NCI-H2227 (cell line): ENCODE data around the gene HES1.

Source experiments
- DNase-seq: peaks from one replicate; lab custom pipeline; 2025; ENCODE audit not compliant: unreplicated experiment; lab: John Stamatoyannopoulos, UW

HES1 gene

DNA sequence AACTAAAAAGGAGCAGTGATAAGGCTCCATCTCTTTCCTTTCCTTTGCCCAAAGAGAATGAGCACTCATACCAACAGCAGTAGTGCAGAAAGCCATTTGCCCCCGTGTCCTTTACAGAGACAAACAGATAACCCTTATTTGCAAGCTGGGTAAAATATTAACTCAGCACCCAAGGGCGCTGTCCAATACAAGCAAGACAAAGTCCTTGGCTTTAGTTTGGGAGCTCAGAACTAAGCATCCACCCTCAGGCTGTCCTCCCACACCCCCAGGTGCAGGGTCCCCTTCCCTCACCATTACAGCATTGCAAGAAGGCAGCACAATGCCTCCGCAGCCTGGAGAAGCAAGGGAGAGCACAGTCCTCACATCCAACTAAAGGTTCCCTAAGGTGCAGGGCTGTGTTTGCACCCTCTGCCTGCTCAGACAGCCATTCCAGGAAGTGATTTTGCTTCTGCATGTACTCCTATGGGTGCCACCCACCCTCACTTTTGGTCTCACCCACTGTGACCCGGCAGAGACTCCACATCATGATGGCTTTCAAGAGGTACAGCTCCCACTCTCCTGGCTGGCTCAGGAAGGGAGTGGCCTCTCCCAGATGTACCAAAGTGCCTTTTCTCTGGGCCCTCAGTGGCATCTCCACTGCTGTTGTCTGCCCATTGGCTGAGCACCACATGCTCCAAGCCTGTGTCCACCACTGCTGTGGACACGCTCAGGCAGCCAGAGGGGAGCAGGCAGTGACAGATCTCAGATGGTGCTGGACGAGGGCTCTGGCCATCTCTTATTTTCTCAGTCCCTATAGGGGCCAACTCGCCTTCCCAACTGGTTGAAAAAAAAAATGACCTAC is 34.1 kb upstream of the HES1 start:
- DNase-seq = no peak

DNA sequence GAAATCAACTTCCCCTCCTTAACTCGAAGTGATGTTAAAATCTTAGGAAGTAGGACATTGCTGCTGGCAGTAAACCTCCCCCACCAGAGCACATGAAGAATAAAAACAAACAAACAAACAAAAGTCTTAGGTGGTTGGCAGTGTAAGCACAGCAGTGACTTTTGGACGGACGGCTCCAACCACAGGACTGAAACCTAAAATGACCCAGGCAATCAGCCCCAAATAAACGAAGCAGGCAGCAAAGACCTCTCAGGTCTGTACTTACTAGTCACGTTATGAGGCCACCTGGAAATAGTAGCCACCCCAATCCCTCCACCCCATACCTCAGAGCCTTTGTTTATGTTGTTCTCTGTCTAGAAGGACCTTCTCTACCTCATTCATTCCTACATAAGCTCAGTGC is 33.5 kb upstream of the HES1 start:
- no peak for DNase-seq

DNA sequence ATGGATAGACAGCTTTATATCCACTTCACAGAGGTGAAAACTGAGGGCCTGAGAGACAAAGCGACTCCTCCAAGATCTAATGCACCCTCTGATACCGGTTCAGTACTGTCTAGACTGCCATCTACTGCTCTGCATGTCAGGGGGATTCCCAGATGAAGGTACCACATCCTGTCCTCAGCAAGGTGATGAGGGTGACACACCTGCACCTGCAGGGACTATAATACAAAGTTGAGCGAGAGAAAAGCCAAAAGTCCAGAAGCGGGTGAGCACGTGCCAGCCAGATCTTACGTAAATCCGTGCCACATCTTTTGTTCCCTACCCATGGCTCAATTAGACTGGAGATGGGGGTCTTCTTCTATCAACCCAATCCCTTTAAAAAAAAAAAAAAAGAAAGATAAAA is 32.4 kb upstream of the HES1 start:
- no peak for DNase-seq

DNA sequence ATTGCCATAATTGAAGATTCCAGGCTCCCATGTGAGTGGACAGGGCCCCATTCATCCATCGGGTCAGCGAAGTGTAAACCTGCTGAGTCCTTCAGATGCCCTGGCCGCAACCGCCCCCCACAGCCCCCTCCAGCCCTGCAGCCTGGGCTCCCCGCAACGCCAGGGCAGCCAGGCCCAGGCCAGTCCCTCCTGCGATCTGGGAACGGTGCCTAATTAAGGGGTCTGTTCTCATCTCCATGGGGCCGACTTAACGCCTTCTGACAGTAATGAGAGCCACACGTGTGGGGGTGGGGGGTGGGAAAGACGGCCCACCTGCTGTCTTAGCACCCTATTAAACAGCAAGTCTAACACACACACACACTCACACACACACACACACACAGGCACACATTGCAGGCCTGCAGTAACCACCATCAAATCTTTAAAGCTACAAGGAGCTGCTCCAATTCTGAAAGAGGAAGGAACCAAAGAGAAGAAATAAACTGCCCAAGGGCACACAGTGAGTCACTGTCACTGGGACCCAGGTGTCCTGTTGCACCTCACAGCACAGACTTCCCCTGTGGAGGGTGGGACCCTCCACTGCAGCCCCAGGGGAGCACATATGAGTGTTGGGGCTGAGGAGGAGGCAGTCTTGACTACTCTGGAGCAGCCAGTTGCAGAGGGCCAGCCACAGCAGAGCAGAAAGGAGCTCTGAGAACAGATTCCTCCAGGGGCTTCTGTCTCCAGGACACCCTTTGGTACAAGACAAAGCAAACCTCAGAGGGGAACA is 31.8 kb upstream of the HES1 start:
- DNase-seq = peak; percentile 37

DNA sequence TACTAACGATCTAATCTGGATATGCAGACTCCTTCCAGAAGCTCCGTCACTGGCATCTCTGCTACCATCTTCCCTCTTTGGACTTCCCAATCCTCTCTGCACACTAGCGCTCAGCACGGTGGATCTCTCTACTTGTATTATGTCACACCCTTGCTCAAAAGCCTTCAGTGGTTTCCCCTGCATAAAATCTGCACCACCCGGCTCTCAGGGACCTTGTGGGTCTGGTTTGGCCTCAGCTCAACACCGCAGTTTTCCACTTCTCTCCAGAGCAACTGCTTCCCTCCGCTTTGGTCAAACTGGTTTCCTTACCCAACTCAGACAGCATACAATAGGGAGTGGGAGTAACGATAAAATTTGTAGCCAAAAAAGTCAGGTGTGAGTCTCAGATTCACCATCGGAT is 30.7 kb upstream of the HES1 start:
- DNase-seq = no peak

DNA sequence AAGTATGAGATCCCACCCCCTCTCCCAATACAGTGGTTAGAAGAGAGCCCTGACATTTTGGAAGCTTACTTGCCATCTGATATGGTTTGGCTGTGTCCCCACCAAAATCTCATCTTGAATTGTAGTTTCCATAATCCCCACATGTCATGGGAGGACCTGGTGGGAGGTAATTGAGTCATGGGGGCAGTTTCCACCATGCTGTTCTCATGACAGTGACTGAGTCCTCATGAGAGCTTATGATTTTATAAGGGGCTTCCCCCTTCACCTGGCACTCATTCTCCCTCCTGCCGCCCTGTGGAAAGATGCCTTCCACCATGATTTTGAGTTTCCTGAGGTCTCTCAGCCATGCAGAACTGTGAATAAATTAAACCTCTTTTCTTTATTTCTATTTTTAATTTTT is 28.8 kb upstream of the HES1 start:
- DNase-seq = no peak

DNA sequence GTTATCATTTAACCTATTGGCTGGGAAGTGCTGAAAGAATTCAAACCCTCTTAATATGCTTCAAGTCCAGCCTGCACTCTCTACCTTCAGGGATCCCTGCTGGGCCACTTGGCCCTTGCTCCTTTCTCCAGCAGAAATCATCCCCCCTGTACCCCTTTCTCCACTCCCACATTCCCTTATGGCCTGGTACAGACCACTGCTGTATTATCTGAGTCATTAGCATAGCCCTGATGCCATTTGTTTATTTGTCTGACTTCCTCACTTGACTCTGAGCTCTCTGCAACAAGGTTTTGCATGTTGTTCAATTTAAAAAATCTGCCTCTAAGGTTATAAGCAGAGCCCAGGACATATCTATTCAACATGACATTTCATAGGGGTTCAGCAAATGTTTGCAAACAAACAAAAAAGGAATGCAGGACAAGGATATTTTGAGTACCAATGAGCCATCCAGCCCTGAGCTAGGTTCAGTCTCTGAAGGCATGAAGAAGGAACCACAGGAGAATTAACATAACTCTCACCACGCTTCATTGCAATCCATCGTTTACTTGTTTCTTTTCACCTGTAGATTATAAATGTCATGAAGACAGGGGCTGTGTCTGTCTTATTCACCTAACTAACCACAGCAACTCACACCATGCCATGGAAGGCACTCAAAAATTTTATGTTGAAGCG is 26.6 kb upstream of the HES1 start:
- no peak for DNase-seq

DNA sequence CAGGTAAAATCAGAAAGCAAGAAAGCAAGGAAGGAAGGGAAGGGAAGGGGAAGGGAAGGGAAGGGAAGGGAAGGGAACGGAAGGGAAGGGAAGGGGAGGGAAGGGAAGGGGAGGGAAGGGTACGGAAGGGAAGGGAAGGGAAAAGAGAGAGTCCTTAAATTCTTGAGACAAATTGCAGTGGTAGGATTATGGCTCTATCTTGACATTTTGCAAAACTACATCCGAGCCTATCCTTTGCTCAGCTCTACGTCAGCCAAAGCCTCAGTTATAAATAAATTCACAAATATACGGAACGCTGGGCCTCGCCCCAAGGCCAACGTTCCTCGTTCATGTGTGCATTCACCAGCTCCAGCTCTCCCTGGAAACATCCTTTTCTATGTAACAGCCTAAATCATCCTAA is 25.5 kb upstream of the HES1 start:
- no peak for DNase-seq

DNA sequence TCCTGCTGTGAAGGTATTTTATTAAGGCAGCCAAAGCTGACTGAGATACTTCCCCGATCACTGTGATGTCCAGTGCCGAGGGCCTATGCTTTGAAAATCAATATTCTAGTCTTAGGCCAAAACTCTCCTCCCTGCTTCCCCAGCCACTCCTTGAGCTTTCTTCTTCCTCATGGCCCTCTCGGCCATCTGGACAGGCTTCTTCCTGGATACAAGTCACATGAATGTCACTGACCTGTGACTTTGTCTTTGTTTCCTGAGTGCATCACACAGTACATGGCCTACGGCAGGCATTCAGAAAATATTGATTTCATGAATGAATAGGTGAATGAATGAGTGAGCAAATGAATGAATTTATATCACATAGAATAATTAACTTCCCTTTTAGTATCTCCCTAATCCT is 24.6 kb upstream of the HES1 start:
- DNase-seq = no peak

DNA sequence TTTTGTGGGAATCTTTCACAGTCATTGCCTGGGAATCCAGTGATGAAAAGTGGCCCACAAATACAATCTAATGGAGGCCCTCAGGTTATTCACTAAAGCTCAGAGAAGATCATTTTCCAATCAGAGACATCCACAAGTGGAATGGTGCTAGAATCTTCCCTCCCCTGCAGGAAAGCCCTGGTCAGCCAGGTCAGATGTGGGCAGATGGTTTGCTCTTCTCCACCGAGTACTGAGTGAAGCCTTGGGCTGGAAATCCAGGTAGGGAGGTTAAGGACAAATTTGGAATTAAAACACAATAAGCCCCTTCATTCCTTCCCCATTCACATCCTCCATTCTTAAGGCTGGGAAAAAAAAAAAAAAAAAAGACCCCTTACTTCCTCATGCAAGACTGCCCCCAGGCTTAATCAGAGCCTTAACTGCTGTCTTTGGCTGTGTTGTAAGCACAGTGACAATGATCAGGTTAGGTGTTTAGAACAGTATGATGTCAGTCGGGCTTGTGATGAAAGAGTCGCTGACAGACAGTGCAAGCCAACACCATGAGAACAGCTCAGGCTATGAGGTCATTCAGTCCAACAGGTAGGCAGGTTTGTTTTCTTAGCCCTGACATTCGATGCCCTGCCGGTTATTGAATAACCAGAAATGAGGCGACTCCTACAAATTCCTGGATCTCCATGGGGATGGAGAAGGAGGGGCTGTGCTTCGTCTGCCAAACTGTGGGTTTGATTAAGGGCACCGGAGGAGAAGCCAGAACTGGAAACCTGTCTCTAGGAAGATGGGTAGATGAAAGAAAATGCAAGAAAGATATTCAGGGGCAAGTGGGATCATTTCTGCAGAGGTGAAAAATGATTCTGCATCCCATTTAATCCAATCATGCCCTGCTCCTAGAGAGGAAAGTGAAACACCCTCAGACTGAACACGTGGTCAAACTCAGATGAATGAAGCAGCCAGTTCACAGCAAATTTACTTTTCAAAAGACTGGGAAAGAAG is 23.5 kb upstream of the HES1 start:
- DNase-seq = no peak

DNA sequence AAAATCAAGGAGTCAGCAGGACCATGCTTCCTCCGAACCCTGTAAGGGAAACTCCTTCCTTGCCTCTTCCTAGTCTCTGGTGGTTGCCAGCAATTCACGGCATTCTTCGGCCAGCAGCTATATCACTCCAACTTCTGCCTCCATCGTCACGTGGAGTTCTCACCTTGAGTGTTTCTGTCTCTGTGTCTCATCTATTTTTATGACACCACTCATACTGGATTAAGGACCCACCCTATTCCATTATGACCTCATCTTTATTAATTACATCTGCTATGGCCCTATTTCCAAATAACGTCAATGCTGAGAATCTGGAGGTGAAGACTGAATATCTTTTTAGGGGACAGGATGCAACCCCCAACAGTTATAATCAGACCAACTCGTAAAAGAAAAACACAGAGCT is 21.8 kb upstream of the HES1 start:
- DNase-seq = no peak

DNA sequence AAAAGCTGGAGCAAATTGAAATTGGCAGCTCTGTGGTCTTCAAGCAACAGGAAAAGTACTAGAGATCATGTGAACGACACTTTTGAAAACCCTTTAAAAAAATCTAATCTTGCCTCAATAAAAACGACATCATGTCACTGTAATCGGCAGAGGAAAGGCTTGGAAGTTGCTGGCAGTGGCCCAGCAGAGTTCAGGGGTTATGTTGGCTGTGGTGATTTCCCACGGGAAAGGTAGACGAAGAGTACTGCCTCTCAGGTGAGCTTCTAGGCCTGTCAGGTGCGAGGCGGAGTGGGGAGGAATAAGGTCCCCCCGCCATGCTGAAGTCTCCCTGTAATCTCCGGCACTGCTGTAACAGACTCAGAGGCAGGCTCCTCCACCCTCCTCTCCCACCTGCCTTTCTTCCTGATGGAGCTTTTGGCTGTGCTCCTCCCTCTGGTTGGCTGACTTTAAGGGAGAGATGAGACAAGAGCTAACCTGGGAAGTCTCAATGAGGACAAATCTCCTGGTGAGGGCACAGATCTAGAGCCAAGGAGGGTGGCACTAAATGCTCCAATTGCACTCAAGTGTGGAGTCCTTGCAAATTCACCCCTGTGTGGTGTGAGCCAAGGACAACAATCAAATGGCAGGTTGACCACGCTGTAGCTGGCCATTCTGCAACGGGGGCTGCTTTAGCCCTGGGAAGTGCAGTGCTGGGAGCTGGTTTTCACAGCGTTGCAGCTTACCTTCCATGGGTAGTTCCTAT is 18.7 kb upstream of the HES1 start:
- no peak for DNase-seq

DNA sequence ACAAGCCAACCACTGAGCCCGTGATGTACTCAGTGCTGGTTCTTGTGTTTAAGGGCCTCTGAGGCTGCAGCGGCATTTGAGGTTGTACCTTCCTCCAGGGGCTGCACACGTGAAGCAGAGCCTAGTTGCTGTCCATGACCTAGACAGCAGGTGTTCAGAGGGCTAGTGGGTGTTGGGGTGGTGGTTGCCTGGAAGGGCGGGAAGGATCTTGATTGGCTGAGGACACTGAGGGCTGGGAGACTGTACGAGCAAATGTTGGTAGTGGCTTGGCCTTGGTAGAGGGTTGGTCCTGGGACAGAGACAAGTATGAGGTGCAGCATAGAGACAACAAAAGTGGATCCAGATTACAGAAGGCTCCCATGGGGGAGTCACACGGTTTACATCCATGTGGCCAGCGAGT is 17.0 kb upstream of the HES1 start:
- no peak for DNase-seq

DNA sequence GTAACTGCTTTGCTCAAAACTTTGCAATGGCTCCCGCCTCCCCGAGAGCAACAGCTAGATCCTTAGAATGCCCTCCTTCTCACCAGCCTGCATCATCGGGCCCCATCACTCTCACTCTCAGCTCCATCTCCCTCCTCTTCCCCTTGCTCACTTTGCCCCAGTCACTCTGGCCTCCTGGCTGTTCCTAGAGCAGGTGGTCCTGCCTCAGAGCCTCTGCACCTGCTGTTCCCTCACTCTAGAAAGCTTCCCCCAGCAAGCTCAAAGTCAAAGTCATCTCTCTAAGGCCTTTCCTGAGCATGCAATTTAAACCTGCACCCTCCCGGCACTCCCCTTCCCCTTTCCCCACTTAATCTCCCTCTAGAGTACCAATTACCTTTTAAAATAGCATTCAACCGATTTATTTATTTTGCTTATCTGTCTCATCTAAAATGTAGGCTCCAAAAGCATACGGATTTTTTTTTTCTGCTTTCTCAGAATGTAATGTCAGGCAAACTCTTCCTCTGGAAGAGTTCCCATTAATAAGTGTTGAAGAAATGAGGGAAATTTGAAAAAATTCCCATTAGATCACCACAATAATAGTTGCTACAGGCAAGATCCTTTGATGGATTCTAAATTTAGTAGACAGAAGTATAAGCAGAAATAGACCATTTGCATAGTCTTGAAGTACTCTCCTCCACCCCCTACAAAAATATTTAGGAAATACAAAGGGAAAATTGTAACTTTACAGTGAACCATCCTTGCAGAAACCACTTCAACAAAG is 15.9 kb upstream of the HES1 start:
- DNase-seq = no peak

DNA sequence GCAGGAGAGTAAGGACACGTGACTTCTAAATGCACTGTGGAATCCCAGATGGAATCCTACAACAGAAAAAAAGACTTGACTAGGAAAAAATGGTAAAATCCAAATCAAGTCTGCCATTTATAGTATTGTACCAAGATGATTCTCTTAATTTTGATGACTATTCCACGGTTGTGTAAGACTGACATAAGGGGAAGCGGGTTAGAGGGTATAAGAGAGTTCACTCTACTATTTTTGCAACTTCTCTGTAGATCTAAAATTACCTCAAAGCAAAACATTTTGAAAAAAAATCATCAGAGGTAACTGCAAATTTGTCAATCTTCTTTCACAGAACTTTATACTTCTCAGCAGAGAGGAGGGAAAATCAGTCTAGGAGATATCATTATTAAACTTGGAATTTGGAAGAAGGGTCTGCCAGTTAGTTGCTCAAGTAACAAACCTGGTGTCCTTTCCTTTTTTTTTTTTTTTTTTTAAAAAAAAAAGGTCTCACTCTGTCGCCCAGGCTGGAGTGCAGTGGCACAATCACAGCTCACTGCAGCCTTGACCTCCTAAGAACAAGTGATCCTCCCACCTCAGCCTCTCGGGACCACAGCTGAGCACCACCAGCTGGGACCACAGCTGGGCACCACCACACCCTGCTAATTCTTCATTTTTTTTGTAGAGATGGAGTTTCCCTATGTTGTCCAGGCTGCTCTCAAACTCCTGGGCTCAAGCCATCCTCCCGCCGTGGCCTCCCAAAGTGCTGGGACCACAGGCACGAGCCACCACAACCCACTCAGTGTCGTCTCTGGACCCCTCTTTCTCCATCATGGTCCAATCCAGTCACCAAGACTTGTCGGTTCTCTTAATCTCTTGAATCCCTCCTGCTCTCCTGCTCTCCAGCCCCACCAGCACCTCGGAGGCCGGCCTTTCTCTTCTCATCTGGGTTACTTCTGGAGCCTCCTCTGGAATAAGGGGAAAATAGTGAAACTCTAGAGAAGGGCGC is 14.9 kb upstream of the HES1 start:
- DNase-seq = no peak

DNA sequence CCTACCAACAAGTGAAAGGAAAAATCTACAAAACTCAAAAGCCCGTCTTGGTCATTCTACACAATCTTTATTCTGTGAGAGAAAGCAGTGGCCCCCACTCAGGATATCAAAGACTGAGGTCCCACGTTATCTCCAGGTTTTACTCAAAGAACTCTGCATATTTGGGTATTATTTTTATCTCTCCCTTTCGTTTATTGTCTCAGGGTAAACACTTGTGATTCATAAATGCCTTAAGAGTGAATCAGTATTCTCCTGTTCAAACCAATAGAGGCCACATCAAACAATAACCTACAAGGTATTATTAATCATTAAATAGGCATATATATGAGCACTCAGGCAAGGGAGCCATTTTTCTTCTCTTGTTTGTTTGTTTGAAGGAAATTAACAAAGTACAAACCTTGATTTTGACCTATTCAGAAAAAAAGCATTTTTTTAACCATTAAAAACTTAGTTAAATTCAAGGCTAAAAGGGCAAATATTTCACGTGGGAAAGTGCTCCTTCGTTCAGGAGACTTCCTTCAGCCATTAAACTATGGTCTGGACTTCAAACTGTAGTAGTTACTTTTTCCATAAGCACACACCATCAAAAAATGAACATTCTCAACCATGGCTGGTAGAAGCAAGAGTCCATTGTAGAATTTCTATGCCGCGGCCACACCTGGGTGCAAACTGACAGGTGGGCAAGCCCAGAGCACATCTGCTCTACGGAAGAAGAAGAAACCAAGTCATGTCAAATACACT is 13.9 kb upstream of the HES1 start:
- no peak for DNase-seq

DNA sequence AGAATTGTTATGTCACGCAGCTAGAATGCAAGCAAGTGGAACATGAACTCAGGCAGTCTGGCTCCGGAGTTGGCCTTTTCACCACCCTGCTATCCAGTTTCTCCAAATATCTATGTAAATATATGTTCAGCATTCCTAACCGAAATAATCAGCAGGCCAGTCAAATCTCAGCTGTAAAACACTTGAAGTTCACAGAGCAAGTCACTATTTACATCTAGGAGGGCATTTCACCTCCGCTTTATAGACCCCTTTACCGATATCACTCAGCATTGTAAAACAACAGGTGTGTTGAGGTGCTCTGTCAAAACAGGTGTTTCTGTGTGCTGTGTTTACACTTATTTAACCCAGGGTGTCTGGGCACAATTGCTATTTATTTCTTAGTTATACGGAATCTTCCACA is 12.2 kb upstream of the HES1 start:
- DNase-seq = no peak

DNA sequence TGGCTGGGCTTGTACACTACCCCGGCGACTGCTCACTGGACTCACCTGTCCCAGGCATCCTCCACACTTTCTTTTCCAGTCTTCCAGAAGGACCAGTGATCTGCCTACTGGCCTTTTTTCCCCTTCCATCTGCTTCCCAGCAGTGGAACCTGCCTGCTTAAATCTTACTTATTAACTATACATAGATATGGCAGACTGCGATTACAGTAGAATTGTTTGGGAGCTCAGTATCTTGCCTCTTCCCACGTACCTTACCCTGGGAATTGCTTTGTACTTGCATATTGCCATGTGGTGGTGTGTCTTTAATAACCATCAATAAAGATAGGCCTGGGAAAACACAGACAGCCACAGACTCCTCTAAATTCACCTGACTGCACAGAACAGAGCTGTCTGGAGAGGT is 11.8 kb upstream of the HES1 start:
- no peak for DNase-seq
